GM18519 (cell line): Measurements from ENCODE around the gene EIF4G3.
"Not testable (repeated sequence)": the region's sequence is repeated elsewhere in the genome, so short reads cannot be mapped to it uniquely, and the experiment has no call there.

ENCODE experiments used
- ATAC-seq: cut with Tn5 transposase; IDR thresholded peaks from one replicate; pipeline ENCODE4 v1.9.1; 2021; ENCODE audit warnings: mild to moderate bottlenecking, moderate library complexity; ENCODE audit not compliant: unreplicated experiment, low FRiP score

The EIF4G3 gene

DNA sequence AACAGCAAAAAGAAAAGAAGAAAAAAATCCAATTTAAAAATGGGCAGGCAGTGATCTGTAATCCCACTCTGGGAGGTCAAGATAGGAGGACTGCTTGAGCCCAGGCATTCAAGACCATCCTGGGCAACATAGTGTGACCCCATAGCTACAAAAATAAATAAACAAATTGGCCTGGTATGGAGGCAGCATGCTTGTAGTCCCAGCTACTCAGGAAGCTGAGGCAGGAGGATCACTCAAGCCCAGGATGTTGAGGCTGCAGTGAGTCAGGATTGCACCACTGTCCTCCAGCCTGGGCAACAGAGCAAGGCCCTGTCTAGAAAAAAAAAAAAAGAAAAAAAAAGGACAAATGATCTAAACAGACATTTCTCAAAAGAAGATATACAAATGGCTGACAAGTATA lies 99.6 kb downstream of the EIF4G3 start:
- ATAC-seq, result no peak

DNA sequence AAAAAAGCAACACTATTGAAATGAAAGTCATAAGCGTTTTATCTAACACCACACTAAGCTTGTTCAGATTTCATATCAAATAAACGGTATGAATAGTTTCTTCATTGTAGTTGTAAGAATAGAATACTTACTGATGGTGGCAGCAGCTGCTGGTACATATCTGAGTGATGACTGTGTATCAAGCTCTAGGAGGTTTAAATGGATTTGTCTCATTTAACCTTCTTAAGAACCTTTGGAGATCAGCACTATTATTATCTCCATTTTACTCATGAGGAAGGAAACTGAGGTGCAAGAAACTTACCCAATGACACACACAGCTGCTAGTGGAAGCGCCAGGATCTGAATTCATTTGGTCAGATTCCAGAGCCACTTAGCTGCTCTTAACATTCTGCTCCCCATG lies 104.0 kb downstream of the EIF4G3 start:
- ATAC-seq, result no peak

DNA sequence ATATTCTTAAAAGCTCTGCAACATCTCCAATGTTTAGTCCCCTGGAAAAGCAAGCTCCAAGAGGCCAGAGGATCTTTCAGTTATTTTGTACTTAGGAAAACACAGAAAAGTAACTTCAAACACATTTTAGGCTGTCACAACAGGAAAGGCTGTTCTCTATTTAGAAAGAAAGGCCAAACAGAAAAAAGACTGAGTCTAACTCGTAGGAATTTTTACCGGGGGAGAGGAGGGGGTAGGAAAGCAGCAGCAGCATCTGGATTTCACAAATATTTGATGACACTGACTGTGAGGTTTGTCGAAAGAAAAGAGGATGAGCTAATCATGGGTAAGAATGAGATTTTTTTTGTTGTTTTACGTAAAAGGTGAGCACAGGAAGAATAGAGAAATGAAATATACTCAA lies 107.1 kb downstream of the EIF4G3 start:
- ATAC-seq, result no peak

DNA sequence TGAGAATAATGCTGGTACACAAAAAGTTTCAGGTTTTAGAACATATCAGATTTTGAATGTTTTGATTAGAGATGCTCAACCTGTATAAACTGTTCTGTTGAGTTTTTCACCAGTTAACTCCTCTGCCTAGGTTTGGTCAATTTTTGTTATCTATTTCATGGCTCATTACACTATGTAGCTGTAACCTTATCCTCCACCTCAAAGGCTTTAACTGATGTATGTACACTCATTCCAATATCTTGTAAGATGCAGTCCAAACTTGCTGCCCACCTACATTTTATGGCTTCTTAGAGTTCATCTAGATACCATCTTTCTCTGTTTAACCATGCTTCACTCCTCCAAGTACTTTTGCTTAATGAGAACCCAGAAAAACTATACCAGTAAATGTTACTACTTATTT lies 107.8 kb downstream of the EIF4G3 start:
- no peak for ATAC-seq

DNA sequence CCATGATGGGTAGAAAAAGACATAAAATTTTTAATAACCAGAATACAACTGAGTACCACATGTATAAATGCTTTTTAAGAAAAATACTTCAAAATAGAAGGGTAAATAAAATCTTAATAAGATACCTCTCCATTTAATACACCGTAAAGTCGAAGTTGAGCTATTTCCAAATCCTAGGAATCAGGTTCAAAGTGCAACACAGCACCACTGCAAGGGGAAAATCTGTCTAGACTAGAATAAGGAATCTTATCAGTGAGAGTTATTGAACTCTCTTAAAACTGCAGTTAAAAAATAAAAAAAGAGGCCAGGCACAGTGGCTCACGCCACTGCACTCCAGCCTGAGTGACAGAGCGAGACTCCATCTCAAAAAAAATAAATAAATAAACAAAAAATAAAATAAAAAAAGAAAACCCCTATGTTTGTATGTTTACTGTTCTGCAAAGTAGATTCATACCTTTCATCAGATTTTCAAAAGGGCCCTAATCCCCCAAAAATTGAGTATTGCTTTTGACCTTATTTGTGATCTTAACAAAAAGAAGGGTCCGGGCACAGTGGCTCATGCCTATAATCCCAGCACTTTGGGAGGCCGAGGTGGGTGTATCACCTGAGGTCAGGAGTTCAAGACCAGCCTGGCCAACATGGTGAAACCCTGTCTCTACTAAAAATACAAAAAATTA lies 109.0 kb downstream of the EIF4G3 start:
- ATAC-seq, result no peak

- no peak for ATAC-seq
Measured at GRCh38 chr1:21066356-21067012, 110.2 kb downstream of the EIF4G3 start.

DNA sequence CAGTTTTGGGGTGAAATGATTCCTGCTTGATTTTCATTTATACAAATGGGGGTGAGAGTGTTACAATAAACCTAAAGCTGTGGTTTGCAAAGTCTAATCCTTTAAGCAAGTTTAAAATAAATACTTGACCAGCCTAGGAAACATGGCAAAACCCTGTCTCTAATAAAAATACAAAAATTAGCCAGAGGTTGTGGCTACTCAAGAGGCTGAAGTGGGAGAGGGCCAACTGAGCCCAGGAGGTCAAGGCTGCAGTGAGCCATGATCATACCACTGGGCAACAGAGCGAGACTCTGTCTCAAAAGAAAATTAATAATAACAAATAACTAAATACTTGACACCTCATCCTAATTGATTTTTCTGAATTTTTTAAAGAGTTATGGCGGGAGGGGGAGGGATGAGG lies 110.8 kb downstream of the EIF4G3 start:
- ATAC-seq, result no peak

DNA sequence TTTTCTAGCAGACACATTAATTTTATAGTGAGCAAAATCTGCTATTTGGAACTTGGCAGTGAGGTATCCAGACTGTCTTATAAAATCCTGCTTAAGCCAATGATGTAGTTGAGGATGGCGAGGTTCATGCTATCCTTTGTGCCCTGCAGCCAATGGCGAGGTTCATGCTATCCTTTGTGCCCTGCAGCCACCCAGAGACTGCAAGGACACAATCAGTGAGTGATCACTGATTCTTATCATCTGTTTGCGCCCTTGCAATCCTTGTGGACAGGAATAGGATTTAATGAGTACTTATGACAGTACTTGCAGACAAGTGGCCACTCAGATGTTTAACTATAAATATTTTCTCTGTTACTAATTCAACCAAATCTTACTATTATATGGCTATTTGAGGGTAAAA lies 112.6 kb downstream of the EIF4G3 start:
- ATAC-seq, result no peak

GRCh38 chr1:21060523-21060922 lies 116.2 kb downstream of the EIF4G3 start:
- ATAC-seq, result no peak

GRCh38 chr1:21059021-21059420 lies 117.7 kb downstream of the EIF4G3 start:
- ATAC-seq, result no peak

DNA sequence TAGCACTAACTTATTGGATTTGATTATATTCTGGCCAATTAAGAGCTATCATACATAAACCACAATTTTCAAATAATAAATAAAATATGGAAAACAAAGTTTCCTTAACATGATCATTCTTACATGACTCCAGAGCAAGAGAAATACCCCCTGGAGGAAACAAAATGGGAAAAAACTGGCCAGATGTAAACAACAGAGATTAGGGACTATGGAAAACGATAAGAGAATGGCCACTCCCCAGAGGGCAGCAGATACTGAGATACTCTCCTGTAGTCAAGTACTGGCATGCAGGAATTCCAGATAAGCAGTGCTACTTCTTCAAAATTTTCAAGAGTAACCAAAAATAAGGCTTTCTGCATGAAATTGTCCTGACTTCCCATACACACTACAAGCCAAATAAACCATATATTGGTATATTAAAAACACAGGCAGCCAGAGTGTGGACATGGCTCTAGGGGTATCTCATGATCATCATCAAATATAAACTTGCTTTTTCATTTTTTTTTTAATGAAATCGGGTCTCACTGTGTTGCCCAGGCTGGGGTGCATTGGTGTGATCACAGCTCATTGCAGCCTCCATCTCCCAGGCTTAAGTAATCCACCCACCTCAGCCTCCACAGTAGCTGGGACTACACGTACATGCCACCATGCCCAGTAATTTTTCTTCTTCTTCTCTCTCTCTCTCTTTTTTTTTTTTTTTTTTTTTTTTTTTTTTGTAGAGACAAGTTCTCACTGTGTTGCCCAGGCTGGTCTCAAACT lies 118.5 kb downstream of the EIF4G3 start:
- no peak for ATAC-seq

GRCh38 chr1:21053189-21053928 lies 123.3 kb downstream of the EIF4G3 start:
- ATAC-seq, result not testable (repeated sequence)

- ATAC-seq, result no peak
Measured at GRCh38 chr1:21052034-21052433, 124.7 kb downstream of the EIF4G3 start.

DNA sequence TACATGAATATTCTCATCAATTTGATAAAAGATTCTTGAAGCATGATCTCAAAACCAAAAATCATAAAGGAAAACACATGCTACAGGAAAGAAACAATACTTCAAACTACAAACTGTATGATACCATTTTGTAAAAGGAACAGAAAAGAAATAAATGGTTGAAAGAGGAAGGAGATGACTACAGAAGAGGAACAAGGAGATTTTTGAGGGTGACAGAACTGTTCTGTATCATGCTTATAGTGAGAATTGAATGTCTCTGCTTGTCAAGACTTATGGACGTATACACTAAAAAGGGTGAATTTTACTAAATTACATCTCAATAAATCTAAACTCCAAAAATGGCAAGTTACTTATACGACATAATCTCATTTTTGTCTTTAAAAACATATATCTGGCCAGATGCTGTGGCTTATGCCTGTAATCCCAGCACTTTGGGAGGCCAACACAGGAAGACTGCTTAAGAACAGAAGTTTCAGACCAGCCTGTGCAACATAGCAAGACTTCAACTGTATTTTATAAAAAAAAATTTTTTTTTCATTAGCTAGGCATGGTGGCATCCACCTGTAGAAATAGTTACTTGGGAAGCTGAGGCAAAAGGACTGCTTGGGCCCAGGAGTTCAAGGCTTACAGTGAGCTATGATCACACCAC lies 125.4 kb downstream of the EIF4G3 start:
- no peak for ATAC-seq

DNA sequence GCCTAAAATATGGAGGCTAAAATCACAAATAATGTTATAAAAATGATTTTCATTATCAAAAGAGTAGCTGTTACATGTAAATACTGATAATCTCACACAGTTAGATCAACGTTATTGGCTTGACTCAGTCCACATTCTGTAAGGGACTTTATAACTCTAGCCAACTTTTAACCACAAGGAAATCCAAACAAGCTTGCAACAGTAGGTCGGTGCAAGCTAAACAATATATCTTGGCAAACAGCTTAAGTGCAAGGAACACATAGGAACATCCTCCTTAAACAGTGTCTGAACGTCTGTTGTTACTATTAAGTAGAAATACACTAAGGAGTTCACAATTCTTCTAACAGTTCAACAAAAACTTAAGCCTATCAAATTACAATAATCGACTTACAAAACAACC lies 126.7 kb downstream of the EIF4G3 start:
- ATAC-seq, result no peak

GRCh38 chr1:21048462-21048861 lies 128.2 kb downstream of the EIF4G3 start:
- no peak for ATAC-seq

DNA sequence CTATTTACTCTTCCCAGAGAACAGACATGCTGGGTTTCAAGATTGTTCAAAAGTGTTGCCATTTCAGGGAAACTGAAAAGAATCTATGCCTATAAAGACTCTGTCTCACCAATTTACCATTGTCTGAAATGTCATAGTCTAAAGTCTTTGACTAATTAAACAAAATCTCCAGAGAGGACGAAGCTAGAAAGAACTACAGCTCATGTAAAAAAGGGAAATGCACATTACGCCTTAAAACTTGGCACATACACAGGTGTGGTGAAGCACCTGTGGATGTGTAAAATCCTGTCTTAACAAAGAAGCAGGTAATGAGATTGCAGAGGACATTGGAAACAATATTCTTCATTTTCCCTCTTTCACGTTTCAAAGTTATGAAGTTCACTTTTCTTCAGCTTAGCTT lies 130.6 kb downstream of the EIF4G3 start:
- ATAC-seq, result no peak

DNA sequence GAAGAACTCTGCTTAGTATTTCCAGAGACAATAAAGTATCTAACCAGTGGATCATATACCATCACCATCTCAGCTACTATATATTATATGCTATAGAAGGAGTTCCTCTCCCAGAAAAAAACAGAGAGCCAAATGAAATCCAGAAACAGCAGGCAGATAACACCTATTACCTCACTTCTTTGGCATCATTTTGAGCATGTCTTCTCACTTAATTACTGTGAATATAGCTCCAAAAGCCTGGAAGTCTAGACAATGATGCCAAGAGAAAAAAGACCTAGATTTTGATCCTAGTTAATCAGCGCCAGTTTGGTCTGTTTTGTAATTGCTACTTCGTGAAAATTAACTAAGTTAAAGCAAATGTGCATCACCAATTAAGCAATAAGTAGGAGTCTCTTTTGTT lies 131.3 kb downstream of the EIF4G3 start:
- no peak for ATAC-seq

GRCh38 chr1:21042929-21043605 lies 133.6 kb downstream of the EIF4G3 start:
- no peak for ATAC-seq

DNA sequence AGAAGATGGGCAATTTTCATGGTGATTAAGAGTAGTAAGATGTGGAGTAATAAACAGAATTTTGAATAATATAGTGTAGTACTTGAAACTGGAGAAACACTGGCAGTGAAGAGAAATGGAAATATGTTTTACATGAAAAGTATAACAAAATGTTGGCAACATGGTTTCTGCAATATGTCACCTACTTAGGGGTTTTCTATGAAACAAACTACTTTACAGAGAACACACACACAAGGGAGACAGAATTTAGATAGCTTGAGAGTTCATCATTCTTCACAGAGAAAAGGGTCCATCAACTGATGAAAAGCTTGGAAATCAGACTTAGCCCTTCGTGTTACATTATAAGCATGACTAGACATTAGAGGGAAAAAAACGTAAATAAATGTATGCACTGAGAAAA lies 135.2 kb downstream of the EIF4G3 start:
- no peak for ATAC-seq
